Esophagus muscularis mucosa (tissue), 4 donors: ENCODE measurements around the gene SACS. TPM values are rescaled to one million over a fixed set of nuclear protein-coding genes. Genes with fewer than 3 reads are reported as not detected.

Experiments used
- DNase-seq: peaks from one replicate; pipeline ENCODE4 v3.0.0-alpha.2; 2017; ENCODE audit errors: extremely low spot score
- H3K27ac ChIP-seq, 4 donors: fragments of 200-600 bp; sonication (generic); replicated peaks in 1 of 4; 1 replicate in 3 of 4; 2 replicates in 1 of 4; pipeline ENCODE4 v1.5.1; 2016 to 2019; ENCODE audit warnings: mild to moderate bottlenecking in 1 of 4
- H3K27me3 ChIP-seq, 4 donors: fragments of 200-600 bp; sonication (generic); one replicate each; pipeline versions ENCODE4 v1.5.1 to v1.6.0; 2016 to 2019
- H3K36me3 ChIP-seq, 4 donors: fragments of 200-600 bp; sonication (generic); one replicate each; pipeline ENCODE4 v1.5.1; 2016 to 2019
- H3K4me1 ChIP-seq, 4 donors: fragments of 200-600 bp; sonication (generic); one replicate each; pipeline ENCODE4 v1.5.1; 2016 to 2019
- H3K4me3 ChIP-seq, 4 donors: fragments of 200-600 bp; sonication (generic); 1 replicate in 2 of 4; 2 replicates in 2 of 4; pipeline ENCODE4 v1.5.1; 2016 to 2019; ENCODE audit warnings: mild to moderate bottlenecking in 4 of 4, moderate library complexity in 1 of 4
- H3K9me3 ChIP-seq, 4 donors: fragments of 200-600 bp; sonication (generic); 1 replicate in 3 of 4; 2 replicates in 1 of 4; pipeline ENCODE4 v1.5.1; 2016 to 2019
- CTCF ChIP-seq, 3 experiments: fragments of 200-600 bp in 2 of 3; fragments of 450-650 bp in 1 of 3; sonication (generic) in 2 of 3; IDR thresholded peaks; one replicate each; pipeline ENCODE4 v1.5.1; 2017 to 2019; ENCODE audit warnings: antibody characterized with exemption in 3 of 3, mild to moderate bottlenecking in 2 of 3, moderate library complexity in 1 of 3
- EP300 ChIP-seq: sonication (generic); formaldehyde crosslinking; IDR thresholded peaks from one replicate; pipeline ENCODE4 v1.6.1; 2017; ENCODE audit warnings: antibody characterized with exemption
- POLR2A ChIP-seq: fragments of 450-650 bp; IDR thresholded peaks from one replicate; pipeline ENCODE4 v1.6.1; 2017; ENCODE audit warnings: antibody characterized with exemption, moderate library complexity, mild to moderate bottlenecking, low read depth
- POLR2AphosphoS5 ChIP-seq, 2 donors: sonication (generic); formaldehyde crosslinking; IDR thresholded peaks; one replicate each; pipeline ENCODE4 v1.6.1; 2017; ENCODE audit warnings: antibody characterized with exemption in 2 of 2
- WGBS: methylation state at CpG from one replicate; pipeline ENCODE4 v1.1.5; 2018; 5-methylcytosine and 5-hydroxymethylcytosine counted together
- intact Hi-C: fragments of 100-400 bp; cut with DNase I; formaldehyde crosslinking; loops from one replicate; pipeline ENCODE4 v1.15.1; 2023
- total RNA-seq, 4 donors: library from RNA; depleted of rRNA; stranded (reverse); fragments of >200 nt; gene quantifications; one replicate each; pipeline versions ENCODE4 v1.1.0 to v1.2.1, GENCODE V29; 2016

Gene SACS
- total RNA-seq, 4 donors from 2014 or later, result 45.1 to 70.1 (median 65.3) TPM

DNA sequence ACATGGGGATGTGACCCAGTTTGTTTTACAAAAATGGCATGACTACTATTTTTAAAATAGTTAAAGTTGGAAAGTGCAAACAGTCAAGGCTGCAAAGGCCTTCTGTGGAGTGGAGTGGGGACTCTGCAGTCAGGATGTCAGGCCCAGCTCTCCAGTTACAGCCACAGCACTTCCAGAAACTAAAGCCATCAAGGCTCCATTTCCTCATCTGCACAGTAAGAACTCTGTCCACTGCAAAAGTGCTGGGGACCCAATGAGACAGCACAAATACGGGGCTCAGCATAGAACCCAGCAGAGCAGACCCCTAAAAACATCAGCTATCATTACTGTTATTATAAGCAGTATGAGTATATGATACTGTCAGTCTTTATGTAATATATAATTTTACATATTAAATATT, 73.6 kb downstream of the SACS start:
- intact Hi-C loops, result no loop called here
- 73% methylated on average over 1 of the region's 1 CpG for WGBS
- H3K36me3 ChIP-seq, result peaks cover 56 to 91% (median 64%) of the 10 kb centered on the region in 4 donors
- H3K27ac ChIP-seq, result no peak overlapping the region
- TF ChIP-seq POLR2A (no peak), POLR2AphosphoS5 (IDR thresholded peaks at IDR 0.05) (no peak)
- H3K4me1 ChIP-seq, result peaks cover 0 to 30% (median 13%) of the 10 kb centered on the region in 4 donors
- no peak overlapping the region for H3K4me3 ChIP-seq
- no peak for DNase-seq
- no peaks in the 10 kb centered on the region for H3K9me3 ChIP-seq
- H3K27me3 ChIP-seq, result no peaks in the 10 kb centered on the region

DNA sequence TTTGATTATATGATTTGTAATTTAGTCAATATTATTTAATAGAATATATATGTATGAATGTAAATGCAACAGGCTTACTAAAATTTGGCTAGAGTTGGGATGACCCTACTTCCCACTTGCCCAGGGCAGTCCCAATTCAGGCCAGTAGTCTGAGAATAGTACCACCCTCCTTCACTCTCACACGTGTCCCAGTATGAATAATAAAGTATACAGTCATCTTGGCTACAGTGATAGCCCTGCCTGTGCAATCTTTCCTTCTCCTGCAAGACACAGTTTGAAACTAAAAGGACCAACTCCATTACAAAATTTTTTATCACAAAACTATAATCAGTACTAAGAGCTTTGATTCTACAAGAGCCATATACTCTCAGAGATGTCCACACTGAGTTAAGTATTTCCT, 76.2 kb downstream of the SACS start:
- H3K27me3 ChIP-seq, result no peaks in the 10 kb centered on the region
- H3K9me3 ChIP-seq, result no peaks in the 10 kb centered on the region
- TF ChIP-seq POLR2A (no peak), EP300 (no peak), CTCF (IDR thresholded peaks at IDR 0.05) (no peak), POLR2AphosphoS5 (IDR thresholded peaks at IDR 0.05) (no peak)
- H3K4me3 ChIP-seq, result no peak overlapping the region
- peaks cover 0 to 33% (median 13%) of the 10 kb centered on the region in 4 donors for H3K4me1 ChIP-seq
- WGBS, result 59% methylated on average over 1 of the region's 1 CpG
- DNase-seq, result no peak
- intact Hi-C loops, result no loop called here
- H3K27ac ChIP-seq, result no peak overlapping the region
- peaks cover 40 to 83% (median 52%) of the 10 kb centered on the region in 4 donors for H3K36me3 ChIP-seq

DNA sequence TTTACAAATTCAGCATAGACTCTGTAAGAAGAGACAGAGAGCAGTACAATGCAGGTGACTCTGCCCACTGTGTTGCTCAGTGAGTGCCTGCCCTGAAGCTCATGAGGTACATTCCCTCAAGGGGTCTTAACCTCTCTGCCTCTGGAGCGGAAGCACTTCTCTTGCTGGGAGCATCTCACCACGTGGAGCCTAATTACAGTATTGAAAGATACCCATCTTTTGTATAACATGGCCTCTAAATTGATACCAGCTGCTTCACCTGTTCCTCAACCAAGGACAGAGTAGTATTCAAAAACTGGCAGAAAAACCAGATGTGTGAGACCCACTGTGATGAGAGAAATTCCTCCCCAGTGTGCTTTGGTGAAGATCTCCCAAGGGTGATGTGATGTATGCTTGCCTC, 77.1 kb downstream of the SACS start:
- no CpG with 5 or more reads among the region's 2 CpGs for WGBS
- no peaks in the 10 kb centered on the region for H3K27me3 ChIP-seq
- intact Hi-C loops, result no loop called here
- no peaks in the 10 kb centered on the region for H3K9me3 ChIP-seq
- H3K4me1 ChIP-seq, result peaks cover 0 to 32% (median 15%) of the 10 kb centered on the region in 4 donors
- H3K4me3 ChIP-seq, result no peak overlapping the region
- no peak overlapping the region for H3K27ac ChIP-seq
- DNase-seq, result no peak
- TF ChIP-seq CTCF (IDR thresholded peaks at IDR 0.05) (no peak), EP300 (no peak), POLR2A (no peak), POLR2AphosphoS5 (IDR thresholded peaks at IDR 0.05) (no peak)
- H3K36me3 ChIP-seq, result peaks cover 40 to 73% (median 47%) of the 10 kb centered on the region in 4 donors

GRCh38 chr13:23354520-23354919, 79.0 kb downstream of the SACS start:
- intact Hi-C loops, result no loop called here
- Histone ChIP-seq H3K27me3 (no peaks in the 10 kb centered on the region), H3K36me3 (peaks cover 33 to 58% (median 49%) of the 10 kb centered on the region in 4 donors), H3K4me1 (peaks cover 2 to 31% (median 22%) of the 10 kb centered on the region in 4 donors), H3K4me3 (no peak overlapping the region), H3K9me3 (no peaks in the 10 kb centered on the region), H3K27ac (no peak overlapping the region)
- no peak for TF ChIP-seq CTCF (IDR thresholded peaks at IDR 0.05)
- TF ChIP-seq EP300, result no peak
- no peak for TF ChIP-seq POLR2AphosphoS5 (IDR thresholded peaks at IDR 0.05)
- TF ChIP-seq POLR2A, result no peak
- DNase-seq, result no peak
- WGBS, result 96% methylated on average over 5 of the region's 5 CpGs

DNA sequence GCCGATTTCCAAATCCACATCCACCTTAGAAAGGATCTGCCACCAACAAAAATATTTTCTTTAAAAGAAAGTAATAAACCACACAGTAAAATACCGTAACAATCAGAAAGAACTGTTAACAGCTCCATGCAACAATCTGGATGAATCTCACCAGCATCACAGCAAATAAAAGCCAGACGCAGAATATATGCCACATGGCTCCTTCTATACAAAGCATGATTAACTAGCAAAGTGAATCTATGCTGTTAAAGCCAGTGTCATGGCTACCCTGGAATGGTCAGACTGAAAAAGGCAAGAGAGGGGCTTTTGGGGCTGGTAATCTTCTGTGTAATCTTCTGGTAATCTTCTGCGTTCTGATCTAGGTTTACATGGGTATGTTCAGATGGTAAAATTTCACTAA, 81.3 kb downstream of the SACS start:
- TF ChIP-seq CTCF (IDR thresholded peaks at IDR 0.05), result no peak
- TF ChIP-seq POLR2A, result no peak
- H3K27ac ChIP-seq, result no peak overlapping the region
- no peaks in the 10 kb centered on the region for H3K9me3 ChIP-seq
- H3K4me1 ChIP-seq, result peaks cover 14 to 53% (median 44%) of the 10 kb centered on the region in 4 donors
- DNase-seq, result no peak
- no peaks in the 10 kb centered on the region for H3K27me3 ChIP-seq
- intact Hi-C loops, result no loop called here
- WGBS, result 58% methylated on average over 4 of the region's 4 CpGs
- no peak overlapping the region for H3K4me3 ChIP-seq
- H3K36me3 ChIP-seq, result peaks cover 24 to 51% (median 35%) of the 10 kb centered on the region in 4 donors
